Endothelial cell of umbilical vein (primary cell): ENCODE data around the gene HMG20B.

Source experiments
- CTCF ChIP-seq, 2 donors: IDR thresholded peaks; 1 replicate in 1 of 2; 2 replicates in 1 of 2; pipeline ENCODE4 v1.5.1; 2011; ENCODE audit warnings: low read length in 2 of 2, mild to moderate bottlenecking in 2 of 2, moderate library complexity in 2 of 2, control low read depth in 1 of 2, inconsistent platforms in 1 of 2, low read depth in 1 of 2; ENCODE audit not compliant: insufficient read depth in 1 of 2; ENCODE audit errors: extremely low read depth in 1 of 2
- EZH2 ChIP-seq: IDR thresholded peaks from 2 replicates; pipeline ENCODE4 v1.6.1; 2012; ENCODE audit warnings: borderline replicate concordance, low read depth, mild to moderate bottlenecking, moderate library complexity, low read length, inconsistent platforms; ENCODE audit not compliant: severe bottlenecking
- FOS ChIP-seq: IDR thresholded peaks from 2 replicates; pipeline ENCODE4 v1.6.1; 2011; ENCODE audit warnings: mild to moderate bottlenecking, low read length, moderate library complexity, borderline replicate concordance; ENCODE audit not compliant: insufficient read depth
- MYC ChIP-seq: IDR thresholded peaks from one replicate; pipeline ENCODE4 v1.6.1; 2011; ENCODE audit warnings: mild to moderate bottlenecking, low read depth, low read length
- POLR2A ChIP-seq: IDR thresholded peaks from 2 replicates; pipeline ENCODE4 v1.6.1; 2012; ENCODE audit warnings: low read depth, mild to moderate bottlenecking, control low read depth, low read length

- TF ChIP-seq POLR2A: no peak
- TF ChIP-seq CTCF (IDR thresholded peaks at IDR 0.05; ENCODE audit: extremely low read depth in 1 of 2, insufficient read depth in 1 of 2, low read depth in 1 of 2, low read length in 2 of 2): no peak
- no peak for TF ChIP-seq MYC
- no peak for TF ChIP-seq EZH2
- TF ChIP-seq FOS: no peak
Observed at GRCh38 chr19:3545669-3546034, 27.1 kb upstream of the HMG20B start.
